GM18498 (cell line): ENCODE data around the gene MEF2C.

ENCODE experiments used
- ATAC-seq: cut with Tn5 transposase; IDR thresholded peaks from one replicate; pipeline ENCODE4 v1.9.1; 2021; ENCODE audit warnings: mild to moderate bottlenecking, moderate library complexity; ENCODE audit not compliant: unreplicated experiment

Gene MEF2C

DNA sequence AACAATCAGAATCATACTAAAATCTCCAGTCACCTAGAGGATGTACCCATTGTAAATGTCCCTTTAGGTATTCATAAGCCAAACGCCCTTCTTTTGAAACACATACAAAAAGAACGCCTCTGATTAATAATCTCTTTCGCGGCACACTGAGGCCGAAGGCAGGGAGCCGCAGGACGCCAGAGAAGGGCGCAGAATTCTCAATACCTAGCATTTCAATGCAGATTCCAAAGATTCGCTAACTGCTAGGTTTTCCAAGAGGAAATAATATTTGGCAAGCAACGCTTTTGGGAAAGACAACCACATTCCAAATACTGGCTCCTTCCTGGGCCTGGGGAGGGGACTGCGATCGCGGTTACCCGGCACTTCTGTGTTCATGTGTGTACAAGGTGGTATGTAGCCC is 203.3 kb downstream of the MEF2C start:
- ATAC-seq: no peak

DNA sequence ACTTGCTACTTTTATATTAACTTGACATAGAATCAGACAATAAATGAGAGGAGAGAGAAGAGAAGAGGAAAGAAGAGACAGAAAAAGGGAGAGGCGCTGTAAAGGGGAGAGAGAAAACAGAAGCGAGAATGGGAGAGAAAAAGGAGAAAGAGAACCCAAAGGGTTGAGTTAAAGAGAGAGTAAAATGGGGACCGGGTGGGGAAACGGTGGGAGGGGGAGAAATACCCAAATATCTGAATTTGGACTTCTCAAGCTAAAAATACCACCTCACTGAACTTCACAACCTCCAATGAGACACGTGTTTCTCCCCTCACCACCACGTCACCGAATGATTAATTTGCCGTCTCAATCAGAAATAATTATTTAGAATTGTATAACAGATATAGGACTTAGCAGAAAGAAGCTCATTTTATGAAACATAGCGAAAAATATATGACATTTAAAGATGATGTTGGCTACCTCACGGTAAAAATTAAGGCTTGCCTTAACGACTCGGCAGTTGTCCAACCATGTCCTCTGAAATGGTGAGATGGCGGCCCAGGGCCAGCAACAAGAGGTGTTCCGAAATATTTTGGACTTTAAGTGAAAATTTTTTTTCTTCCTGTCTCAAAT is 204.1 kb downstream of the MEF2C start:
- ATAC-seq: no peak

DNA sequence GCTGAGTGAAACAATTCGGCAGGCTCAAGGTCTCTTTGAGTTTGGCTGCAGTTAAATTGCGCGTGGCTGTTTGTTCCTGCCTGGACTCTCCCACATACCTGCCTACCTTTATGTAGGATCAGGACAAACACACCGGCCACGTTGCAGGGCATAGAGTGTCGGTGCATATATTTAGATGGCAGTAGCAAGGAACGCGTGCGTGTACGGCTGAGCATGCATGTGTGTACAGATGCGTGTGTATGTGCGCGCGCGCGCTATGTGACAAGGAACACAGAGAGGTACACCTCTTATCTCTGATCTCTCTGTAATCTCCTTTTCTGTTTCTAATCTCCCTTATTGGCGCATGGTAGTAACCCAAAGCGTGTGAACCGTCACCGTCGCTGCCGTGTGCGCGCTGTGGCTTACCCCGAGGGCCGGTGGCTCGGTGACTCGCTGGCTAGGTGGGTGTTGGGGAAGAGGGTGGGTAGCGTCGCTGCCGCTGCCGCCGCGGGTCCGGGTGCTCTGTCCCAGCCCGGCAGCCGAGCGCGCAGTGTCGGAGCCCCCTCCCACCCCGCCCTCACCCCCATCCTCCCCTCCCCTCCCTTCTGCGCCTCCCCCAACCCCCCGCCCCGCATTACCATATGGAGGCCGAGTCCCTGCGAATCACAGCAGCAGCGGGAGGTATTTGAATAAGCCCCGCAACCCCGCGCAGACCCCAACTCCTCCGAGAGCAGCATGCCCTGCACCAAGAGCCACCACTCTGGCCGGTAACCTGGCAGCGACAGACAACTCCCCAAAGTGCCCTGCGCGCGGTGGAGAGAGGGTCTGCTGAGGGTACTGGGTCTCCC is 204.8 kb downstream of the MEF2C start:
- no peak for ATAC-seq

DNA sequence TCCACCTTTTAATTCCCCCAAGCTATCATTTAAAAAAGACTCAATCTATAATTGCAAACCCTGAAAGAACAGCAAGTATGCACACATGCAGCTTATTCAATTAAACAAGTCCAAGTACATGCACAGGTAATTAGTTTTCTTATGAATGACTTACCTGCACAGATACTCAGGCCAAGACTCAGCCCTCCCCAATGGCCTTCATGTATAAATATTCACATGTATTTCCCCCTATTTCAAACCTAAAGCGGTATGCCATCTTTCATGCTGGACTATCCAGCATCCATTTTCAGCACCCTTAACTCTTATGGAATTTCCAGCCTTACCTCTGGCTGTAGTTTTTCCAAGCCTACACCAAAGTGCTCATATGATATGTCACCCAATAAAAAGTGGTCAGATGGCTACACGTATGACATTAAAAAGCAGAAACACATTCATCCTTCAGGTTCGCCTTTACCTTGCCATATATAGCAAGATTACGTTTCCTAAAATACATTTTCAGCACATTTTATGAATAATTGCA is 205.5 kb downstream of the MEF2C start:
- no peak for ATAC-seq

DNA sequence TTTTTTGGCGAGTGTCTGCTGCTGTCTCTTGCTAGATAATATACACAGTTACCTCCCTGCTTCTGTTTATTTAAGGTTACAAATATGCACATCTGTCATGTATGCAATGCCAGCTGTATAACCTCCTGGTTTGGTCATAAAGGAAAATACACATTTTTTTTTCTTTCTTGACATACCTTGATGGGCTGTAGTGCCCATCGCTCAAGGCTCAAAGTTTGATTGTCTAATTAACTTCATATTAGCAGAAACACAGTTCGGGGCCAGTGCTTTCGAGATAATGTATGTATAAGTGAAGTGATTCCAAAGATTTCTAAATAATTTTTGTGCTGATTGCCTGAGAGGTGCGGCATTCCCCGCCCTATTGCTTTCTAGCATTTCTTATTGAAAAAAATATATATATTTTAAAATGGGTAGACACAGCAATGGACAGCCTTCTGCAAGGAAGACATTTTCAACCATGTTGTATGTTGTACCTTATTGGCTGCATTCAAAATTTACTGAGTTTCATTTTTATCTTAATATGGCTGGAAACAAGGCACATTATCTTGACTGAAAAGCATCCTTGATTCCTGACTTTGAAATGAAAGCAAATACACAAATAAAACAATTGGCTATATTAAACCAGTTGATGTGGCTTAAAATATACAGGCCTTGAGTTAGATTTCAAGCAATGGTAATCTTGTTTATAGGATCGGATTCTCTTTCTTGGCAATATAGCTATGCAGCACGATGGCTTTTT is 206.2 kb downstream of the MEF2C start:
- ATAC-seq: no peak

DNA sequence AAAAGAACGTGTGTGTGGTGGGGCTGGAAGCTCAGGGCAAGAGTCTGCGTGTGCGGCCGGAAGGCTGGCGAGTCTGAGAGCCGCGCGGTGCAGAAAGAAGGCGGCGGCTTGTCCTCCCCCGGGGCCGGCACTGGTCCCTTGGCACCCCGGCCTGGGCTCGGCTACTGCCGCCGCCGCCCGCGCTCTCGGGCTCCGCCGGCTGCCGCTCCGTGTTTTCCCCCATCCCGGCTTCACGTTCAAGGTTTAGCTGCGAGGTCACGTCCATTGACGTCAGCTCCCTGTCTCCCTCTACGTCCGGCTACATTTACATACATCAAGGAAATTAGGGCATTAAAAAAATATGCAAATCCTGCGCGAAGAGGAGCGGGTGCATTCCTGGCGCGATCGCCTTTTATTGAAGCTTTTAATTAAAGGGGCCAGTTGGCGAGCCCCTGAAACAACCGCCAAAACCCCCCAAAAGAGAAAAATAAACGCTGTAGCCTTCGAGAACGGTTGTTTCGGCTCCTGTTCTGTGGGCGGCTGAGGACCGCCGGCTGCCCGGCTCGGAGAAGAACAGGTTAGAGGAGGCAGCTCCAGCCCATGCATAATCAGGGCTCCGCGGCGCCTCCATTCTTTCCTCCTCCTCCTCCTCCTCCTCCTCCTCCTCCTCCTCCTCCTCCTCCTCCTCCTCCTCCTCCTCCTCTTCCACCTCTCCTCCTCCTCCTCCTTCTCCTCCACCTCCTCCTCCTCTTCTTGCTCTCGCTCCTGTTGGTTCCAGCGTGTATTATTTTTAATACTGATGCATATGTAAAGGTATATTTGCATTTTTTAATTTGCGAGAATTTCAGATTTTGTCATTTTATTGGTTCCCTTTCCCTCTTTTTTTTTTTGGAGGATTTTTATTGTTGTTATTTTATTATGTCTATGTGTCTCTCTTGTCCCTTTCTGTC is 207.0 kb downstream of the MEF2C start:
- ATAC-seq: peak; percentile 43

DNA sequence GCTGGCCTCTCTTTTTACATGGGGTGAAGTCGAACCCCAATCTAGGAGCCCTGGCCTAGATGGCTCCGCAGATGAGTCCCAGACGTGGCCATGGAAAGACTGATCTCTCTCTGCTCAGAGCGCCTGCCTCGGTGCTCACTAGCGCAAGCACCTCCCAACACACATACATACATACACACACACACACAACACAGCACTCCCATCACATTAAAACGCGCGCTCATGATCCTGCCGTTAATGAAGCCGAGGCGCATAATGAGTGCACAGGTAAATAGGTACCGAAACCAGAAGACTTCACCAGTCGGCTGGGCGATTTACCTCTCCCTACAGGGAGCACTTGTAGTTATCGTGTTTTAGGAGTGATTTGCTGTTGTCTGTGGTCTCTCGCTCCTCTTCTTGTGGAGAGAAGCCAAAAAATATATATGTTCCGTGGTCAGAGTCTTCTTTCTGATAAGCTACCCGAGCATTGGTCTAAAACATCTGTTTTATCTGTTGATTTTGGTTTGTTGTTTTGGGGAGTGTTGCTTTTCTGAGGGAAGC is 207.7 kb downstream of the MEF2C start:
- ATAC-seq: peak; percentile 17

DNA sequence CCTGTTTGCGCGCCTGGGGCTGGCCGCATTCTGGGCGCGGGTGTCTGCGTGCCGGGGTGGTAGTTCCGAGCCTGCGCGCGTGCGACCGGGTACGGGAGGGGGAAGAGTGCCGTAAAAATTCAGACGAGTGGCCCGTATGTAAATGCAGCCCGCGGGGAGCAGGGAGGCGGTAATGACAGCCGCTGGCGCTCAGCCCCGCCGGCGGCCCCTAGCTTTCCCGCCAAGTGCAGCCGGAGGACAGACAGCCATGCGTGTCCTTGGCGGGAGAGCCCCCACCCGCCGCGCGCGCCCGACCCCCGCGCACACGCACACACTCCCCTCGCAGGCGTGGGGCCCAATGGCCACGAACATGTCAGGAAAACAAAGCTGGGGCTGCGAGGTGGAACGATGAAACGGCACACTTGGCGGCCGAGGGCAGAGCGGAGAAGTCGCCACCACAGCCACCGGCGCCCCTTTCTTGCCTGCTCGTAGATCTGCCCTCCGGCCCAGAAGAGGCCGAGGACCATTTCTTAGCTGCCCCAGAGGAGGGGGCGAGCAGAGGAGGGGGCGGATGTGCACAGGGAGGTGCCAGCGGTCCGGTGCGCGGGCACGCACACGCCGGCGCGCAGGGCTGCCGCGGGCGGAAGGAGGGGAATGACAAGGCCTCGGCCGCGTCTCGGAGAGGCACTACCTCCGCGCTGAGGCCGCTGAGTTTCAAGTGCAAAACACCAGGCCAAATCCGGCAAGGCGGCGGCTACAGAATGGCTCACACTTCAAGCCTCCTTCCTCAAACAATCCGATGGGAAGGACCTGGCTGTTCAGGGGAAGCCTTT is 208.4 kb downstream of the MEF2C start:
- peak; percentile 66 for ATAC-seq

DNA sequence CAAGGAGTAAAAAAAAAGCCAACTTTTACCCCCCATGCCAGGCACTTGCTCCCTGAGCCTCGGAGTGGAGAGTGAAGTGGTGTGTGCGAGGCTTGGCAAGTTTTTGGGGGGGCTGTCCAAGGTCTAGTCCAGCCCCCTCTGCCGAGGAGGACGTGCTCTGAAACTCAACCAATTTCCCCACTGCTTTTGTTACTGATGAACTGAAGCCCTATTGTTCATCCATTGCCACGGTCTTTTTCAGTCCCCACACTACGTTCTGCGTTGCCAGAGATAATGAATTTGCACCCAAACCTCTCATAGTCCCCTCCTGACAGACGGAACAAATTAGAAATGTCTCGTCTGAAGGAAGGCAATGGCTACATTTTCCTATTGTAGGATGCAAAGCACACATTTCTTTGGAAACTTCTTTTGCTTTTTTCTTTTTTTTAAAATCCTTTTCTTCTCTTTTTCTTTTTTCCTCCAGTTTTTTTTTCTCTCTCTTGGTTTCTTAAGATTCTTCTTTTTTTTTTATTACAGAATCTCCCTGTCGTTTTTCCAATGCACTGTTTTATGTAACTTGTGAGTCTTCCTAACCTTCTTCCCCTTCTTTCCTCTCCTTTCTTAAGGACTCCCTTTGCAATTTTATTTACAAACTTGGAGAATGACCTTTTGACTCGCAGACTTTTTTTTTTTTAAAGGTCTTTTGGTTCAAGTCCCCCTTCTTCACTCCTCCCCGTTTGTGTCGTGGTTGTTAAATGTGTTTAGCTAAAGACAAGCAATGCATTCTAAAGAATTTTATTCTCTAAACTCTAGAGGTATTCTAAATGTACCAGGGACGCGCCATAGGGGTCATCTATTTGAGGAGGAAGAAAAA is 209.5 kb downstream of the MEF2C start:
- no peak for ATAC-seq

DNA sequence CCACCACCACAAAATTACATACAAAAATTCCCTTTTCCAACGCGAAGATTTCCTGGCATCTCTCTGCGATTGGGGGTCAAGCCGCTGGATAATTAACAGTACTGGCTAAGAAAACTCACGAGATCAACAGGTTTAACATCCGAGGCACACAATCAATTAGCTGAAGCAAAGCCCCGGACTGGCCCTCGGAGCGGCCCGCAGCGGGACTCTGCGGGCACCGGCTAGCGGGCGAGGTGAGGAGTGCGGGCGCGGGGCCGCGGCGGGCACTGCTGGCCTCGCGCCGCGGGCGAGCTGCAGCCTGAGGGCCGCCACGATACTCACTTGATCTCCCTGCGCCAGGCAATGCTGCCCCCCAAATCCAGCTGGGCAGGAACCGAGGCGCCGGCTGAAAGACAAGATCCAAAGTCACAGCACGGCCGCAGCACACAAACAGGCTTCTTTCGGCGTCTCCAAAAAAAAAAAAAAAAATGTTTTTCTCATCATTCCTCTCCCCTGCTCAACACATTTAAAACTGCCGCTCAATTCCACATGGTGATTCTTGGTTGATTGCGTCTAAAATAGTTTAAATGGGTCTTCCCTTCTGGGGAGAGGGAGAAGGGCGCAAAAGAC is 210.2 kb downstream of the MEF2C start:
- no peak for ATAC-seq

DNA sequence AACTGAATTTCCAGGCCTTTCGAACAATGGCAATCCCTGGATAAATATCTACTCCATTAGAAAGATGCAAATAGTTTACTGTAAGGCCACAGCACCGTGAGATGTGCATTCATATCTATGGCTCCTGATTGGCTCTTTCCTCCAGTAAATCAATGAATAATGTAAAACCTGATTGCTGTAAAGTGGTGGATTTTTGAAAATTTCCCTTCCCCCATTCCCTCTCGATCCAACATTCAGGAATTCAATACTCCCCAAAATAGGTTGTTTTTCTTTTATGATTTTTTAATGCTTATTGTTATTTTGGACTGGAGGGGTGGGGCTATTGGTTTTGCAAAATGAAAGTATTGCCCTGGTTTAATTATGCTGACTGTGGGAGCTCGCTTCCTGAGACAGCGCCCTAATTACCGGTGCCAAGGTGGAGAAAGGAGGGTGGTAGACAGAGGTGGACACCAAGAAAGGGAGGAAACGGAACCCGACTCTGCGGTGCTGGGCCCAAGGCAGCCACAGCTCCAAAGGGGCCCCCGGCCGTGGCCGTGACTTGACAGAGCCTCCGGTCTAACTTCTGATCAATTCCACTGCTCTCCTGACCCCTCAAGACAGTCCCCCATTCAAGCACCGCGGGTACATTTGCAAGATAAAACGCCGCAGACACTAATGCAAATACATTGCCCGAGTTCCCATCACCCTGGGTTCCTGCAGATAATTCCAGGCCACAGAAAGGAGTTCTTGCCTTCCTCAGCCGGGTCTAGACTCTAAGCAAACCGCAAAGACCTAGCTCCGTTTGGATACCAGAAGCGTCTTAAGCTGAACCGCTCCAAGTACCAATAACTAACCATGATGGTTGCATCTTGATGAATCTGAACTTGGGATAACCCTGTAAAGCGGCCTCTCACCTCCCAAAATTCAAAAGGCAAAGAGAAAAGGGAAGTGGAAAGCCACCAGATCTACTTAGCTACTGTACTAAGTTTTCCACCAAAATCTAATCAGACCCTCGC is 211.2 kb downstream of the MEF2C start:
- ATAC-seq: no peak

DNA sequence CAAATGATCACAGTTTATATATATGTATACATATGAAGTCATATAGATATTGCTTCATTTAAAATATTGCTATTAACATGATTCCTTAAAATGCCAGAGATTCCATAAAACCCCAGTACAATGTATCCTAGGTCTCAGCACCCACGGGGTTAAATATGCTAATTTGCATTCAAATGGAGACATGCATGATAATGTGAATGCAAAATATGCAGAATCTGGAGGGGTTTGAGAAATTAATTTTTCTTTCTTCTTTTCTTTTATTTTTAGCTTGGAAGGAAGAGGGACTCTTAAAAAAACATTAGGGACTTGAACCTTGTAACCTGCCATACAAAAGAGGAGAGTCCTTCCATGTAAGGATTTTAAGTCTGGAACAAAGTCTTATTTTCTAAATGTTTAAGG is 211.9 kb downstream of the MEF2C start:
- ATAC-seq: no peak

DNA sequence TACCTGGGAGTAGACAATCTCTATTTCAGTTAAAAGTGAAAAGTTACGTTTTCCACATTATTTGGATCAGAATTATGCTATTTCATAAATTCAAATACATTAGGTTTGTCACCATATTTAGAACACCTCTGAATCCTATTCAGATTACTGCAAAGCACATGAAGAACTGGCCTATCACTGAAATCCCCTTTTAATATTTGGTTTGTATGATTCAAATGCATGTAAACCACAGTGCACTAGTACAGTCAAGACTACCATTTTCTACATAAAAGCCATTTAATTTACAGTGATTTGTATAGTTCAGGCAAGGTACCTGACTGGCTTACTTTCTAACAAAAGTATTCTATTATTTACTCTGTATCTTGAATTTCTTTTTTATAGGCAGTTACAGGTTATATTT is 212.5 kb downstream of the MEF2C start:
- ATAC-seq: no peak

DNA sequence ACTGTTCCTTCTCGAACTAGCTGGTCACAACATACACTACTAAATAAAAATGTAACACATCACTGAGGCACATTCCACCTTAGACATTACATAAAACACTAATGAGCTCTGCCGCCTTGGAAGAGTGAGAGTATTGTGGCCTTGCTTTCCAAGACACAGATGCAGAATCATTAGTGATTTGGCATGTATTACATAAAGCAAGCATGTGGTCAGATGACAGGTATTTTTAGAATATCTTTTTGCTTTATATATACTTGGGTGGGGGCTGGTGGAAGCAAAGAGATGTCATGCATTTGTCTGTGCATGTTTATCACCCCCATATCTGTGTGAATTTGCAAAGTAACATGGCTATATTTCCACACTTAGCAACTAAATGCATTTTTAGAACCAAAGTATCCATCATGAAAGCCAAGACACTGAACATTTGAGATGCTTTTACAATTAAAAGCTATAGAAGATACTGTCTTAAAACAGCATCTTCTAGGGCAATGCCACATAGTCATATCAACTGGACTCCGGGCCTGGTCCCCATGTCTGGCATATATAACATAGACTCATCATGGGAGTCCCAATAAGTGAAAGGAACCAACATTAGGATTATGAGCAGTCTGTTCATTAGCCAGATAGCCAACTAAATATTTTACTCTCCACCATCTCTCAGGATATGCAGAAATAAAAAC is 213.5 kb downstream of the MEF2C start:
- no peak for ATAC-seq

DNA sequence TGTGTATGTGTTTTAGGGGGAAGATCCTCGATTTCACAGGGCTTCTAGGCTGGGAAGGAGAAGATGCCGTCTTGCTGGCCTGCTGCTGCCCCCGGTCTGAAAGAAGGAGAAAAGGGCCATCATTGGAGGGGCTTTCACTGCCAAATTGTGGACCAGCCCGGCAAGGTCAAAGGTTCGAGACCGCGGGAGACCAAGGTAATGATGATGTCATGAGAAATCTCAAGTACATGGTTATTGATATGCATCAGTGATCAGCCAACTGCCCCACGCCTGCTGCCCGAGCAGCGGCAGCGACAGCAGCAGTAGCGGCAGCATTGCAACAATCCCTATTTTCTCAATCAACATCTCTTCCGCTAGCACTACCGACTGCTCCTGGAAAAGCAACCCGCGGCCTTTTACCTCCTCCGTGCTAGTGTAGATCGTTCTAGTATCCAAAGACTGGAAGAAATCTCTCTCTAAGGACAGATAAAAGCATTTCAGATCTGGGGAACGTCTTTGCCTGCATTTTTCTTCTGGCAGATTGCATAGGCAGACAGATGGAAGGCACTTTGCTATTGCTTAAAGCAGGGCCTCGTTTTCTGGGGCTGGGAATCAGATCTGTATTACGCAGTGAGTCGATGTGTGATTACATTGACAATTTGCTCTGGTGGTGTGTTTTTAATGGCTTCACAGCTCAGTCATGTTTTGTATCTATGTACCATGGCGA is 215.3 kb downstream of the MEF2C start:
- ATAC-seq: peak; percentile 13
